Loucy (cell line): ENCODE measurements around the gene PAQR4.
A peak's percentile ranks its signal among the peaks of the same experiment; 100 is the strongest.

Experiments used
- H2AFZ ChIP-seq: fragments of 200-600 bp; sonication (generic); 2 replicates; pipeline ENCODE4 v1.6.0; 2016; ENCODE audit warnings: antibody characterized with exemption, mild to moderate bottlenecking, low read length, moderate library complexity
- H3F3A ChIP-seq: fragments of 200-600 bp; 2 replicates; pipeline ENCODE4 v1.6.0; 2016; ENCODE audit warnings: antibody characterized with exemption, low read depth, mild to moderate bottlenecking
- H3K27me3 ChIP-seq: fragments of 200-600 bp; sonication (generic); 2 replicates; pipeline ENCODE4 v1.6.1; 2014; ENCODE audit warnings: low read length, mild to moderate bottlenecking; ENCODE audit not compliant: insufficient read depth, poor library complexity, severe bottlenecking
- H3K36me3 ChIP-seq: fragments of 200-600 bp; sonication (generic); 2 replicates; pipeline ENCODE4 v1.6.1; 2016; ENCODE audit warnings: low read length; ENCODE audit not compliant: insufficient read depth
- H3K4me1 ChIP-seq: fragments of 200-600 bp; sonication (generic); 2 replicates; pipeline ENCODE4 v1.5.1; 2014; ENCODE audit warnings: low read length, mild to moderate bottlenecking; ENCODE audit not compliant: insufficient read depth, poor library complexity, severe bottlenecking
- H3K4me2 ChIP-seq: fragments of 200-600 bp; sonication (generic); 2 replicates; pipeline ENCODE4 v1.6.0; 2014; ENCODE audit warnings: antibody characterized with exemption, low read length, low read depth, mild to moderate bottlenecking; ENCODE audit not compliant: poor library complexity, severe bottlenecking
- H3K4me3 ChIP-seq: fragments of 200-600 bp; sonication (generic); 2 replicates; pipeline ENCODE4 v1.5.1; 2014; ENCODE audit warnings: low read length, mild to moderate bottlenecking, mixed read lengths; ENCODE audit not compliant: poor library complexity, severe bottlenecking
- H3K79me2 ChIP-seq: fragments of 200-600 bp; sonication (generic); 2 replicates; pipeline ENCODE4 v1.6.1; 2014; ENCODE audit warnings: low read length; ENCODE audit not compliant: insufficient read depth
- H3K9ac ChIP-seq: fragments of 200-600 bp; sonication (generic); 2 replicates; pipeline ENCODE4 v1.6.0; 2014; ENCODE audit warnings: mild to moderate bottlenecking, low read depth, low read length, moderate library complexity; ENCODE audit not compliant: poor library complexity, severe bottlenecking
- H3K9me2 ChIP-seq: fragments of 200-600 bp; sonication (generic); replicated peaks from 2 replicates; pipeline ENCODE4 v1.6.1; 2016; ENCODE audit warnings: low read depth, low read length, mixed read lengths
- H3K9me3 ChIP-seq: fragments of 200-600 bp; sonication (generic); 2 replicates; pipeline ENCODE4 v1.6.1; 2014; ENCODE audit warnings: mild to moderate bottlenecking, antibody characterized with exemption, low read length, low read depth; ENCODE audit not compliant: insufficient read depth
- H4K20me1 ChIP-seq: fragments of 200-600 bp; sonication (generic); 2 replicates; pipeline ENCODE4 v1.6.0; 2014; ENCODE audit warnings: antibody characterized with exemption, low read length, mild to moderate bottlenecking; ENCODE audit not compliant: insufficient read depth, poor library complexity, severe bottlenecking
- EZH2phosphoT487 ChIP-seq: fragments of 200-600 bp; IDR thresholded peaks from 2 replicates; pipeline ENCODE4 v1.6.1; 2018; ENCODE audit warnings: antibody characterized with exemption, mild to moderate bottlenecking, moderate library complexity, borderline replicate concordance
- TF ChIP-seq, protein P1 (sequence below): fragments of 200-600 bp; sonication (generic); conservative IDR thresholded peaks from 2 replicates; pipeline ENCODE4 v1.5.1; 2014; ENCODE audit warnings: mild to moderate bottlenecking, antibody characterized with exemption, low read length

The PAQR4 gene

GRCh38 chr16:3022208-3022683, 53.1 kb downstream of the PAQR4 start:
- TF ChIP-seq EZH2phosphoT487, result no peak
- TF ChIP-seq, protein P1, sequence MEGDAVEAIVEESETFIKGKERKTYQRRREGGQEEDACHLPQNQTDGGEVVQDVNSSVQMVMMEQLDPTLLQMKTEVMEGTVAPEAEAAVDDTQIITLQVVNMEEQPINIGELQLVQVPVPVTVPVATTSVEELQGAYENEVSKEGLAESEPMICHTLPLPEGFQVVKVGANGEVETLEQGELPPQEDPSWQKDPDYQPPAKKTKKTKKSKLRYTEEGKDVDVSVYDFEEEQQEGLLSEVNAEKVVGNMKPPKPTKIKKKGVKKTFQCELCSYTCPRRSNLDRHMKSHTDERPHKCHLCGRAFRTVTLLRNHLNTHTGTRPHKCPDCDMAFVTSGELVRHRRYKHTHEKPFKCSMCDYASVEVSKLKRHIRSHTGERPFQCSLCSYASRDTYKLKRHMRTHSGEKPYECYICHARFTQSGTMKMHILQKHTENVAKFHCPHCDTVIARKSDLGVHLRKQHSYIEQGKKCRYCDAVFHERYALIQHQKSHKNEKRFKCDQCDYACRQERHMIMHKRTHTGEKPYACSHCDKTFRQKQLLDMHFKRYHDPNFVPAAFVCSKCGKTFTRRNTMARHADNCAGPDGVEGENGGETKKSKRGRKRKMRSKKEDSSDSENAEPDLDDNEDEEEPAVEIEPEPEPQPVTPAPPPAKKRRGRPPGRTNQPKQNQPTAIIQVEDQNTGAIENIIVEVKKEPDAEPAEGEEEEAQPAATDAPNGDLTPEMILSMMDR, result no peak
- no peak overlapping the region for H2AFZ ChIP-seq
- no peaks in the 10 kb centered on the region for H3K36me3 ChIP-seq
- H3K9me3 ChIP-seq, result no peaks in the 10 kb centered on the region
- peaks cover 30% of the 10 kb centered on the region for H3K79me2 ChIP-seq
- H3K9ac ChIP-seq, result no peak overlapping the region
- H3K4me2 ChIP-seq, result peak overlapping the region; percentile 85
- no peaks in the 10 kb centered on the region for H3F3A ChIP-seq
- peaks cover 15% of the 10 kb centered on the region for H3K4me1 ChIP-seq
- peaks cover 12% of the 10 kb centered on the region for H4K20me1 ChIP-seq
- no peaks in the 10 kb centered on the region for H3K27me3 ChIP-seq
- H3K4me3 ChIP-seq, result peak overlapping the region; percentile 75
- no peaks in the 10 kb centered on the region for H3K9me2 ChIP-seq

DNA sequence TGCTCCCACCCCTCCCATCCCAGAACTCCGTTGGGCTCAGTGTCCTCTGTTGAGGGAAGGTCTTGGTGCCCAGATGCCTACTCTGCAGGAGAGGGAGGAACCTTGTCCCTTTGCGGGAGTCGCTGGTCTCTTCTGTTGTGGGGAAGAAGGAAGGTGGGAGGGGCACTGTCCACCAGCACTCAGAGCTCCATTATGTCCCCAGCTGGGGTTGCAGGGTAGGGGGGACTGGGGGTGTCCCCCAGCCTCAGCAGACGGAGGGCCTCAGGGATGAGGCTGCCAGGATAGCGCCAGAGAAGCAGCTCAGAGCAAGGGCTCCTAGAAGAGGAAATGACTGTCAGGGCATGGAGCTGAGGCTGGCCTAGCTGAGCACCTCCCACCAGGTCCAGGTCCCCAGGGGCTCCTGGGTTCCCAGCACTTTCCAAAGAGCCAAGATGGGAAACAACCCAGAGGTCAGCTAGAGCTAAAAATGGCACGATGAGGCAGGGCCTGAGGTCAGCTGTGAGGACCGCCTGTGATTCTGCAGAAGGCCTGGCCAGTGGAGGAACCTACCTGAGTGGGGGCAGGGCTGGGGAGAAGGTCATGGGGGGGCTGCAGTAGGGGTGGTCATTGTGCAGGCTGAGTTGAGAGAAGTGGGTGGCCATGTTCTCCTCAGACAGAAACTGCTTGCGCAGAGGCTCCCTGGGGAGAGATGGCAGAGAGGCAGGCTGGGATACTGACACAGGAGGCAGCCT, 53.7 kb downstream of the PAQR4 start:
- Histone ChIP-seq H3K27me3 (no peaks in the 10 kb centered on the region), H3K9me2 (no peaks in the 10 kb centered on the region), H3K4me2 (peak overlapping the region; percentile 85), H3K79me2 (peaks cover 30% of the 10 kb centered on the region), H3K9me3 (no peaks in the 10 kb centered on the region), H3K4me1 (peaks cover 15% of the 10 kb centered on the region), H4K20me1 (peaks cover 12% of the 10 kb centered on the region), H3F3A (no peaks in the 10 kb centered on the region), H3K9ac (peak overlapping the region; percentile 62), H3K4me3 (peak overlapping the region; percentile 75), H2AFZ (no peak overlapping the region), H3K36me3 (no peaks in the 10 kb centered on the region)
- no peak for TF ChIP-seq EZH2phosphoT487
